GM23338 (cell line): Measurements from ENCODE around the gene TSPAN1. TPM values are rescaled to one million over a fixed set of nuclear protein-coding genes. Genes with fewer than 3 reads are reported as not detected.

Experiments
- ATAC-seq: fragments of 200-7000 bp; cut with Tn5 transposase; 3 replicates; pipeline ENCODE4 v1.9.1; 2020
- DNase-seq: peaks from one replicate; pipeline ENCODE4 v3.0.0-alpha.2; 2015; ENCODE audit warnings: low spot score
- H2AFZ ChIP-seq: fragments of 200-600 bp; sonication (generic); 2 replicates; pipeline ENCODE4 v1.8.0; 2016; ENCODE audit warnings: antibody characterized with exemption, mild to moderate bottlenecking, moderate library complexity
- H3F3A ChIP-seq: fragments of 200-600 bp; sonication (generic); replicated peaks from 2 replicates; pipeline ENCODE4 v1.8.0; 2017; ENCODE audit warnings: antibody characterized with exemption, mixed run types, low read depth
- H3K27ac ChIP-seq: fragments of 200-600 bp; sonication (generic); 2 replicates; pipeline ENCODE4 v1.6.1; 2016; ENCODE audit warnings: low read depth
- H3K27me3 ChIP-seq: fragments of 200-600 bp; sonication (generic); 2 replicates; pipeline ENCODE4 v1.8.0; 2016; ENCODE audit warnings: mild to moderate bottlenecking, mixed run types, moderate library complexity; ENCODE audit not compliant: insufficient read depth
- H3K36me3 ChIP-seq: fragments of 200-600 bp; sonication (generic); 2 replicates; pipeline ENCODE4 v1.8.0; 2016; ENCODE audit warnings: mild to moderate bottlenecking; ENCODE audit not compliant: insufficient read depth
- H3K4me1 ChIP-seq: fragments of 200-600 bp; sonication (generic); 2 replicates; pipeline ENCODE4 v1.8.0; 2016; ENCODE audit warnings: mild to moderate bottlenecking, moderate library complexity; ENCODE audit not compliant: insufficient read depth
- H3K4me2 ChIP-seq: fragments of 200-600 bp; sonication (generic); 2 replicates; pipeline ENCODE4 v1.7.1; 2017; ENCODE audit warnings: mixed run types
- H3K4me3 ChIP-seq: fragments of 200-600 bp; sonication (generic); 2 replicates; pipeline ENCODE4 v1.6.1; 2016; ENCODE audit warnings: mixed run types
- H3K79me2 ChIP-seq: fragments of 200-600 bp; sonication (generic); replicated peaks from 2 replicates; pipeline ENCODE4 v1.8.0; 2017; ENCODE audit warnings: mild to moderate bottlenecking; ENCODE audit not compliant: insufficient read depth
- H3K9me2 ChIP-seq: fragments of 200-600 bp; sonication (generic); 2 replicates; pipeline ENCODE4 v1.8.0; 2017; ENCODE audit not compliant: insufficient read depth
- H4K20me1 ChIP-seq: fragments of 200-600 bp; sonication (generic); replicated peaks from 2 replicates; pipeline ENCODE4 v1.8.0; 2017; ENCODE audit warnings: mild to moderate bottlenecking; ENCODE audit not compliant: insufficient read depth
- H3K27ac Mint-ChIP-seq: 2 replicates; pipeline ENCODE4 v1.8.0; 2020; ENCODE audit warnings: inconsistent platforms, mild to moderate bottlenecking, moderate library complexity, mixed read lengths
- H3K27me3 Mint-ChIP-seq: 3 replicates; pipeline ENCODE4 v1.8.0; 2022; ENCODE audit warnings: low read depth, mild to moderate bottlenecking, moderate library complexity, mixed read lengths, inconsistent platforms; ENCODE audit not compliant: insufficient read depth, poor library complexity
- H3K36me3 Mint-ChIP-seq: 3 replicates; pipeline ENCODE4 v1.8.0; 2021; ENCODE audit warnings: low read depth, mild to moderate bottlenecking, inconsistent platforms, moderate library complexity, mixed read lengths
- H3K4me1 Mint-ChIP-seq: 3 replicates; pipeline ENCODE4 v1.8.0; 2020; ENCODE audit warnings: mild to moderate bottlenecking, inconsistent platforms, mixed read lengths
- H3K4me3 Mint-ChIP-seq: 3 replicates; pipeline ENCODE4 v1.8.0; 2021; ENCODE audit warnings: moderate library complexity, mild to moderate bottlenecking, inconsistent platforms, mixed read lengths
- H3K9me3 Mint-ChIP-seq: 3 replicates; pipeline ENCODE4 v1.8.0; 2020; ENCODE audit warnings: moderate library complexity, mild to moderate bottlenecking, inconsistent platforms, mixed read lengths
- CREB1 ChIP-seq: fragments of 250-450 bp; sonication (Bioruptor Pico); IDR thresholded peaks from 2 replicates; pipeline ENCODE4 v1.5.0; 2020; ENCODE audit warnings: low read depth, mild to moderate bottlenecking, moderate library complexity
- EZH2 ChIP-seq: fragments of 200-600 bp; sonication (generic); IDR thresholded peaks from one replicate; pipeline ENCODE4 v1.8.0; 2017; ENCODE audit warnings: antibody characterized with exemption, mild to moderate bottlenecking, low read depth; ENCODE audit not compliant: unreplicated experiment
- EZH2phosphoT487 ChIP-seq: fragments of 200-600 bp; sonication (generic); IDR thresholded peaks from one replicate; pipeline ENCODE4 v1.8.1; 2018; ENCODE audit warnings: antibody characterized with exemption; ENCODE audit not compliant: unreplicated experiment
- JUNB ChIP-seq: IDR thresholded peaks from one replicate; pipeline ENCODE4 v1.6.1; 2016; ENCODE audit warnings: antibody characterized with exemption; ENCODE audit not compliant: unreplicated experiment
- NANOG ChIP-seq: IDR thresholded peaks from 2 replicates; pipeline ENCODE4 v1.6.1; 2016; ENCODE audit warnings: antibody characterized with exemption, borderline replicate concordance
- POLR2AphosphoS5 ChIP-seq: IDR thresholded peaks from 2 replicates; pipeline ENCODE4 v1.6.1; 2016; ENCODE audit warnings: antibody characterized with exemption, low read depth
- STAT1 ChIP-seq: IDR thresholded peaks from one replicate; pipeline ENCODE4 v1.6.1; 2016; ENCODE audit warnings: antibody characterized with exemption; ENCODE audit not compliant: unreplicated experiment
- ZNF114 ChIP-seq: fragments of 250-450 bp; sonication (Bioruptor Pico); IDR thresholded peaks from 2 replicates; pipeline ENCODE4 v1.5.0; 2020; ENCODE audit warnings: mild to moderate bottlenecking, moderate library complexity
- ZNF331 ChIP-seq: fragments of 250-450 bp; sonication (Bioruptor Pico); IDR thresholded peaks from 2 replicates; pipeline ENCODE4 v1.5.0; 2020; ENCODE audit warnings: low read depth, mild to moderate bottlenecking, moderate library complexity
- polyA plus RNA-seq: library from polyadenylated mRNA; unstranded; fragments of >200 nt; fragmentation: Nextera tagmentation; extraction: Ambion mirVana; gene quantifications from 2 replicates; pipeline ENCODE4 v1.2.1, GENCODE V29; 2016
- total RNA-seq: library from RNA; depleted of rRNA; stranded (reverse); fragments of >200 nt; shearing (Covaris generic); gene quantifications from 2 replicates; pipeline ENCODE4 v1.2.3, GENCODE V29; 2014
- TF ChIP-seq, protein P1 (sequence below), 2 experiments: fragments of 200-600 bp in 1 of 2; sonication (generic) in 1 of 2; conservative IDR thresholded peaks; 2 replicates each; pipeline versions ENCODE4 v1.5.1 to v1.6.1; 2016 to 2017; ENCODE audit warnings: antibody characterized with exemption in 2 of 2, low read depth in 2 of 2, mild to moderate bottlenecking in 2 of 2, moderate library complexity in 1 of 2
- TF ChIP-seq, protein P2 (sequence below): IDR thresholded peaks from one replicate; pipeline ENCODE4 v1.6.1; 2018; ENCODE audit warnings: antibody characterized with exemption; ENCODE audit not compliant: unreplicated experiment

The TSPAN1 gene
- total and polyA plus RNA-seq, 2 experiments from 2014 or later = not detected

DNA sequence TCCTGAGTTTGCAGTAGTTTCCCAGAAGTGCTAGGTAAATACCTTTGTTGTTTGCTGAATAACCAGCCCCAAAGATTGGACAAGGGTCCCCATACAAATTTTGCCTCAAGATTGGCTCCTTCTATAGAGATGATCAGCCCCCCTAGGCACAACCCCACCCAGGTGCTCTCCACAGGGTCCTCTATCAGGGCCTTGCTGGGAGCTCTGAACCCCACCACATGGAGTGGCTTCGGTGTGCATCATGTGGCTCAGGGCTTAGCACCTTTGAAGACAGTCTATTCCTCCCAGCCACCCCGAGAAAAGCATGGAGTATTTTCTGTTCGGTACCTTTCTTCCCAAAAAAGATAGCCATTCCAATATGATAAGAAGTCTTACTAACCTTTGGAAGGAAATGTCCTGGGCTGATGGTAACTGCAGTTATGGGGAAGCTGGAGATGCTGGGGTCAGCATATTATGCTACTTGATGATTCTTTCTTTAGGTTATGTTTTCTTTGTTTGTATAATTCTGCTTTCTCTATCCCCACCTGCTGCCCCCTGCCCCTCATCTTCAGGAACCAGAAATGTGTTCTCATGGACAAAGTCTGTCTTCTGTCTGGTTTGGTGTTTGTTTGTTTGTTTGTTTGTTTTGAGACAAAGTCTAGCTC is 5.0 kb upstream of the TSPAN1 start:
- H3K4me3 Mint-ChIP-seq = no peak overlapping the region
- H2AFZ ChIP-seq = 0 out of 2 replicates have a peak overlapping the region, but pooled peaks have one; percentile 28
- H3K4me1 Mint-ChIP-seq = peaks cover 32% of the 10 kb centered on the region
- H3K4me1 ChIP-seq = peaks cover 30% of the 10 kb centered on the region
- no peaks in the 10 kb centered on the region for H3K79me2 ChIP-seq
- DNase-seq (no peak), ATAC-seq (no peak)
- no peak overlapping the region for H3K4me3 ChIP-seq
- no peaks in the 10 kb centered on the region for H3K36me3 Mint-ChIP-seq
- peaks cover 32% of the 10 kb centered on the region for H3K27me3 Mint-ChIP-seq
- H3K4me2 ChIP-seq = no peak overlapping the region
- H3F3A ChIP-seq = 0 out of 2 replicates have a peak, but pooled peaks cover 3% of the 10 kb centered on the region
- no peaks in the 10 kb centered on the region for H3K9me3 Mint-ChIP-seq
- H3K27me3 ChIP-seq = peaks cover 18% of the 10 kb centered on the region
- no peaks in the 10 kb centered on the region for H3K36me3 ChIP-seq
- TF ChIP-seq ZNF331 (CRISPR knock-in tag) (no peak), EZH2 (no peak), STAT1 (no peak), NANOG (no peak), CREB1 (CRISPR knock-in tag) (no peak), EZH2phosphoT487 (no peak), POLR2AphosphoS5 (no peak), JUNB (no peak)
- TF ChIP-seq, protein P1, sequence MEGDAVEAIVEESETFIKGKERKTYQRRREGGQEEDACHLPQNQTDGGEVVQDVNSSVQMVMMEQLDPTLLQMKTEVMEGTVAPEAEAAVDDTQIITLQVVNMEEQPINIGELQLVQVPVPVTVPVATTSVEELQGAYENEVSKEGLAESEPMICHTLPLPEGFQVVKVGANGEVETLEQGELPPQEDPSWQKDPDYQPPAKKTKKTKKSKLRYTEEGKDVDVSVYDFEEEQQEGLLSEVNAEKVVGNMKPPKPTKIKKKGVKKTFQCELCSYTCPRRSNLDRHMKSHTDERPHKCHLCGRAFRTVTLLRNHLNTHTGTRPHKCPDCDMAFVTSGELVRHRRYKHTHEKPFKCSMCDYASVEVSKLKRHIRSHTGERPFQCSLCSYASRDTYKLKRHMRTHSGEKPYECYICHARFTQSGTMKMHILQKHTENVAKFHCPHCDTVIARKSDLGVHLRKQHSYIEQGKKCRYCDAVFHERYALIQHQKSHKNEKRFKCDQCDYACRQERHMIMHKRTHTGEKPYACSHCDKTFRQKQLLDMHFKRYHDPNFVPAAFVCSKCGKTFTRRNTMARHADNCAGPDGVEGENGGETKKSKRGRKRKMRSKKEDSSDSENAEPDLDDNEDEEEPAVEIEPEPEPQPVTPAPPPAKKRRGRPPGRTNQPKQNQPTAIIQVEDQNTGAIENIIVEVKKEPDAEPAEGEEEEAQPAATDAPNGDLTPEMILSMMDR (conservative IDR thresholded peaks at IDR 0.05; ENCODE audit: low read depth in 2 of 2) = no peak
- no peak overlapping the region for H3K27ac Mint-ChIP-seq
- H4K20me1 ChIP-seq = no peaks in the 10 kb centered on the region
- no peak overlapping the region for H3K27ac ChIP-seq
- H3K9me2 ChIP-seq = no peaks in the 10 kb centered on the region

DNA sequence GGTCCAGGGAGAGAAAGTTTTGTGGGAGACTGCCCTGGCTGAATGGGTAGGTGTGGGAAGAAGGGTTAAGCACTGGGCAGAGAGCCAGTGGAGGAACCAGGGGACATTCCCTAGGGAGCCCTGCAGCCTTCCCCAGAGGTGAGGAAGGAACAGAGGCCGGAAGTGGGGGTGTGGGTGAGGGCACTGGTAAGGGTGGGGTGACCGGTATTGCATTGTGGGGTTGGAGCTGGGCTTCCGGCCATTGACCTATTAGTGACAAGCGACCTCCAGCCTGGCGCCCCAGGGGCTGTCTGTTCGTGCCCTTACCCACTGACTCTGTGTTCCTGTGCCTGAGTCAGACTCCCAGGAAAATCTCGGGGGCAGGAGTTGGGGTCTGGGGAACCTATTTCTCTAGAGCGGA is 3.5 kb upstream of the TSPAN1 start:
- no peaks in the 10 kb centered on the region for H3K79me2 ChIP-seq
- no peaks in the 10 kb centered on the region for H3K36me3 Mint-ChIP-seq
- no peak overlapping the region for H3K27ac Mint-ChIP-seq
- no peak overlapping the region for H3K4me3 Mint-ChIP-seq
- H3K27me3 ChIP-seq = peaks cover 12% of the 10 kb centered on the region
- no peaks in the 10 kb centered on the region for H3F3A ChIP-seq
- H3K4me1 Mint-ChIP-seq = peaks cover 28% of the 10 kb centered on the region
- H3K9me3 Mint-ChIP-seq = no peaks in the 10 kb centered on the region
- ATAC-seq = no peak
- no peaks in the 10 kb centered on the region for H3K9me2 ChIP-seq
- no peak overlapping the region for H3K27ac ChIP-seq
- DNase-seq = no peak
- H3K4me3 ChIP-seq = no peak overlapping the region
- peaks cover 25% of the 10 kb centered on the region for H3K27me3 Mint-ChIP-seq
- H3K4me2 ChIP-seq = no peak overlapping the region
- no peaks in the 10 kb centered on the region for H4K20me1 ChIP-seq
- H3K36me3 ChIP-seq = no peaks in the 10 kb centered on the region
- H2AFZ ChIP-seq = peak overlapping the region; percentile 94
- peaks cover 26% of the 10 kb centered on the region for H3K4me1 ChIP-seq
- TF ChIP-seq ZNF114 (CRISPR knock-in tag) = no peak
- no peak for TF ChIP-seq EZH2
- TF ChIP-seq ZNF331 (CRISPR knock-in tag) = no peak
- no peak for TF ChIP-seq JUNB
- no peak for TF ChIP-seq EZH2phosphoT487
- no peak for TF ChIP-seq POLR2AphosphoS5
- TF ChIP-seq NANOG = no peak
- TF ChIP-seq, protein P2, sequence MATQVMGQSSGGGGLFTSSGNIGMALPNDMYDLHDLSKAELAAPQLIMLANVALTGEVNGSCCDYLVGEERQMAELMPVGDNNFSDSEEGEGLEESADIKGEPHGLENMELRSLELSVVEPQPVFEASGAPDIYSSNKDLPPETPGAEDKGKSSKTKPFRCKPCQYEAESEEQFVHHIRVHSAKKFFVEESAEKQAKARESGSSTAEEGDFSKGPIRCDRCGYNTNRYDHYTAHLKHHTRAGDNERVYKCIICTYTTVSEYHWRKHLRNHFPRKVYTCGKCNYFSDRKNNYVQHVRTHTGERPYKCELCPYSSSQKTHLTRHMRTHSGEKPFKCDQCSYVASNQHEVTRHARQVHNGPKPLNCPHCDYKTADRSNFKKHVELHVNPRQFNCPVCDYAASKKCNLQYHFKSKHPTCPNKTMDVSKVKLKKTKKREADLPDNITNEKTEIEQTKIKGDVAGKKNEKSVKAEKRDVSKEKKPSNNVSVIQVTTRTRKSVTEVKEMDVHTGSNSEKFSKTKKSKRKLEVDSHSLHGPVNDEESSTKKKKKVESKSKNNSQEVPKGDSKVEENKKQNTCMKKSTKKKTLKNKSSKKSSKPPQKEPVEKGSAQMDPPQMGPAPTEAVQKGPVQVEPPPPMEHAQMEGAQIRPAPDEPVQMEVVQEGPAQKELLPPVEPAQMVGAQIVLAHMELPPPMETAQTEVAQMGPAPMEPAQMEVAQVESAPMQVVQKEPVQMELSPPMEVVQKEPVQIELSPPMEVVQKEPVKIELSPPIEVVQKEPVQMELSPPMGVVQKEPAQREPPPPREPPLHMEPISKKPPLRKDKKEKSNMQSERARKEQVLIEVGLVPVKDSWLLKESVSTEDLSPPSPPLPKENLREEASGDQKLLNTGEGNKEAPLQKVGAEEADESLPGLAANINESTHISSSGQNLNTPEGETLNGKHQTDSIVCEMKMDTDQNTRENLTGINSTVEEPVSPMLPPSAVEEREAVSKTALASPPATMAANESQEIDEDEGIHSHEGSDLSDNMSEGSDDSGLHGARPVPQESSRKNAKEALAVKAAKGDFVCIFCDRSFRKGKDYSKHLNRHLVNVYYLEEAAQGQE = no peak
